ENCODE data around the gene UPP1. TPM values are rescaled to one million over a fixed set of nuclear protein-coding genes. Genes with fewer than 3 reads are reported as not detected.
"Not testable (repeated sequence)": the region's sequence is repeated elsewhere in the genome, so short reads cannot be mapped to it uniquely, and the experiment has no call there.

UPP1 gene
- 10 to 100 TPM; 19.9 to 39.1 TPM for total RNA-seq
- long read RNA-seq, transcript UPP1-212 (3 exons, 2,782 nt): major isoform, 6 of 15 reads
- long read RNA-seq, partial matches to known transcripts: 0 of 15 reads
- long read RNA-seq, other reads (novel, unspliced or antisense): 5 of 15 reads

DNA sequence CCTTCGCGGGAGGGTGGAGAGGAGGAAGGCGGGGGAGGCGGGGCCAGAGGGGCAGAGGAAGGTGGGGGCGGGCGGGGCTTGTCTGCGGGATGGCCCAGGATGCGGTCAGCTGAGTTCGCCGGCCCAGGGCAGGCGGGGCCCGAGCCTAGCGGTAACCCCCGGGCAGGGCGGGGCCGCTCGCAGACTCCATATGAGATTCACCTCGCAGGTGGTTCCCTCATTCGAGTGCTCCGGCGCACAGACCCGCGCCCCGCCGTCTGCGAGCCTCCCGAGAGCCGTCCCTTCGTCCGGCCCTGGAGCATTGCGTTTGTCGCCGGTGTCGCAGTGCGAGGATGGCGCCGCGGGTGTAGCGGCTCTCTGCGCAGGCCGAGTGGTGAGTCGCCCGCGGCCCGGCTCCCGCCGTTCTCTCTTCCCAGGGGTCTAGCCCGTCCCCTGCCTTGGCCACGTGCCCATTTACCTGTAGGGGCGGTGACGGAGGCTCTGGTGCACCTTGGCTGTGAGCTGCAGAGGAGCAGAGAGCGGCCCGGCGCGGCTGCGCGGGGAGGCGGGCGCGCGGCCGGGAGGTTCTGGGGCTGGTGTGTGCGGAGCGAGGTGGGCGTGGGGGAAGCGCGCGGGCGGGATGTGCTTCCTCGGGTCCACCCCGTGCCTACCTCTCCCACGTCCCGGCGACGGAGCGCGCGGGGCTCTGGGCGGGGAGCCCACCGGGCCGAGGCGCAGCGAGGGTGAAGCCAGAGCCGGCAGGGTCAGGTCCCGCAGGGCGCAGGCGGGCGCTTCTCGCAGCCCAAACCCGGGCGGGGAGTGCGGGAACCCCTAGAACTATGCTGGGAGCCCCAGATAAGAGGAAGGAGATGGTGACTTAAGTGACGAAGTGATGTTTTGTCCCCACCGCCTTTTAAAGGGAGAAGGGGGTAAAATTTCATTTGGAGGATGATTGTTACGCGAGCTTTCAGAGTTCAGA is at the start of gene UPP1:
TSS of gene UPP1 (plus strand) at position 220 of the 958 bp plus-strand sequence. CDS start 5,519 bp downstream, outside the sequence.
- DNase-seq (peak; percentile 94), ATAC-seq (peak; percentile 91 to 94)
- intact Hi-C loops (cut with DNase I): loop anchor here in 1 of 2 donors (5.0 kb wide), 1 partner anchor 52 kb away; the partner anchor contains the start of gene C7orf57

DNA sequence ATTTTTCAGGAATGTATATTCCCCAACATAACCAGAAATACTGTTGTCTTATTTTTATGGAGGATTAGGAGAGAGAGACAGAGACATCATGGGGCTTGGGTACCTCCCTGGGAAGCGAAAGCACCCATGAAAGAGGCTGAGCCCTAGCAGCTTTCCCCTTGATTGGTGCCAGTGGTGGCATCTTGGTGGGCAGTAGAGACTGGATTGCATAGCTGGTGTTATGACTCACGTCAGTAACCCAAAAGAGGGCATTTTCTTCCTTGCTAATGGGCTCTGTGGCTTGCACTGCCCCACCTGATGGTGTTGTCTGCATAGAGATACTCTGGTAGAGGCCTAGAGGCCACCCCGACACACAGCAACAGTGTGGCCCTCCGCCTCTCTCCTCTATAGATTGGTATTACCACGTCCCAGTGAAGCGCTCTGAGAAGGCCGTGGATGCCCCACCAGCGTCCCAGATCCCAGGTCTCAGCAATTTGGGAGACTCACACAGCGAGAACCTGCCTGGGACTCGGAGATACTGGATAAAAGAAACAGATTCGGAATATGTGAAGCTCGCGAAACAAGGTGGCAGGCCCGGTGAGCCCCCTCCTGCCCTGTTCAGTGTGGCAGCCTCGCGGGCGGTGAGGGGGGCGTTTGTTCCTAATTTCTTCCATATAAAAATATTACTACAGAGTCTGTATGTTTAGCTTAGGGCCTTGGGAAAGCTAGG is 48.0 kb upstream of the UPP1 start:
- DNase-seq (no peak), ATAC-seq (no peak)
- intact Hi-C loops (cut with DNase I): no loop called here

DNA sequence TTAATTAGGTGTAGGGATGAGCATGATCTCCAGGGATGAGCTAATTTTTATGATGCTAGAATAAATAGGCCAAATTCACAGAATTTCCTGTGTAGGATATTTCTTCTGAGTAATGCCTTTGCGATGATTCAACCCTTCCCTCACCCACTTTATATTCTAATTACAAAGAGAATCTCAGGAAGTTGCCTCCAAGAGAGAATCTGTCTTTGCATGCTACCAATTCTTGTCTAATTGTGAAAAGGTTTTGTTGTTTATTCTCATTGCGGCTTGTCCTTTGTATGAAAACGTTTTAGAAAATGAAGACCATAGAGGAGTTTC is 47.5 kb upstream of the UPP1 start:
- DNase-seq (no peak), ATAC-seq (no peak)
- intact Hi-C loops (cut with DNase I): no loop called here

DNA sequence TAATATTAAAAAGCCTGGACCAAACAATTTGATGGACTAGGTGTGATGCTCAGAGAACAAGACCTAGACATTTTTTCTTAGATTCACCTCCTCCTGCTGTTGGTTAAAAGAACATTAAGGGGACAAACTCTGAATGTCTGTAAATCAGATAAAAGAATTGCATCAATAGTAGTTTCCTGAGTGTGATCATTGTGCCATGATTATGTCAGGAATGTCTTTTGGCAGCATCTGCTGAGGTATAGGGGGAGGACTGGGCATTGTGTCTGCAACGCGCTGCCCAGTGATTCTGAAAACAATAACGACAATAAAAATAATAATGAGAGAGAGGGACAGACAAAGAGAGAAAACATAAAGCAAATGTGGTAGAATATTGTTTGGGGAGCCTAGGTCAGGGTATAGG is 46.8 kb upstream of the UPP1 start:
- intact Hi-C loops (cut with DNase I): no loop called here
- no peak for DNase-seq
- ATAC-seq: no peak

DNA sequence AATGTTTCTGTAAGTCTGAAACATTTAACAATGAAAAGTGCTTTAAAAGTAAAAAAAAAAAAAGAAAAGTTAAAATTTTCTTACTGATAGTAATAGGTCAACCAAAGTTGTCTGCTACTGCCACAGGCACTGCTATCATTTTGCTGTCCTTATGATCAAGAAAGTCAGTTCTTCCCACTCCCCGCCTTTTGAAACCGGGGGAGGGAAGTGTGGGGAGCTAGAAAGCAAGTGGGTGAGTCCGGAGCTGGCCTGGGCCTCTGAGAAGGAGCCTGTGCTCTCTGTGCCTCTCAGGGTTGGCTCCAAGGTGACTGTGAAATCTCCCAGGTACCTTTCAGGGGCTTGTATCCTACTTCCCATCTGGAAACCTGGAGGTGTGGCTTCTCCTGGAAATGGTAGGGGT is 46.4 kb upstream of the UPP1 start:
- no peak for ATAC-seq
- DNase-seq: no peak
- intact Hi-C loops (cut with DNase I): no loop called here

DNA sequence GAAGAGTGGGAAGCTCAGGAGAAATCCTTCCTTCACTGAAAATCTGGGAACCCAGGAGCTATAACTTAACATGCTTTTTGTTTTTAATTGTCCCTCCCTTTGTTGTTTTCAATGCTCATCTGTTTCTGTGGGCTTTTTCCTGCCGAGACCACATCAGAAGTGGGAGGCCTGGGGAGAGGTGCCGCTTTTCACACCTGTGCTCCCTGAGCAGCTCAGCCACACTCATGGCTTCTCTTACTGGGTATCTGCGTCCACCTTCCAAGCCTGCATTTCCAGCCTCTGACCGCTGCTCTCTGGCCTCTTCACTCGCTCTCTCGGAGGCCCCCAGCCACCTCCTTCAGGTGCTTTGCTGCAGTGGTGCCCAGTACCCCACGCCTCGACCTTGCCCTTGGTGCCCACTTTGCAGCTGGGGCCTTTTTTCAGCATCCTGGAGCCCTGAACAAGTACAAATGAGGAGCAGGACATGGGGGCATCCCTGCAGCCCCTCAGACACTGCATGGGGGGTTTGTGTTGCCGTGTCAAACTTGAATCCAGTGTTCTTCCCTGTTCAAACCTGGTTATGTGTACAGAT is 43.8 kb upstream of the UPP1 start:
- DNase-seq (no peak), ATAC-seq (no peak)
- intact Hi-C loops (cut with DNase I): no loop called here

DNA sequence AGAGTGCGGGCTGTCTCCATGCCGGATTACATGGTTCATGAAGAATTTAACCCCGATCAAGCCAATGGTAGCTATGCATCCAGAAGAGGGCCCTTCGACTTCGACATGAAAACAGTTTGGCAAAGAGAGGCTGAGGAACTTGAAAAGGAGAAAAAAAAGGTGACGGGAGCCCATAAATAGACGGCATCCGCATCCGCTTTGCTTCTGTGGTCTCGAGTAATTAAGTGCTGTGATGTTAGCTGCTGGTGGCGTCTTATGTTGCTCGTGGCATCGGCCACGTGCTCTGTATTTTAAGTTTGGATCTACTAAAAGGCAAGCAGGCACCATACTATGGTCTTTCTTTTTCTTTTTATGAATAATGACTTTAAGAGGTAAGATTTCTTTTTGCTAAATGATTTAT is 42.6 kb upstream of the UPP1 start:
- intact Hi-C loops (cut with DNase I): no loop called here
- ATAC-seq (peak in 1 of 2 donors; percentile 30), DNase-seq (no peak)

DNA sequence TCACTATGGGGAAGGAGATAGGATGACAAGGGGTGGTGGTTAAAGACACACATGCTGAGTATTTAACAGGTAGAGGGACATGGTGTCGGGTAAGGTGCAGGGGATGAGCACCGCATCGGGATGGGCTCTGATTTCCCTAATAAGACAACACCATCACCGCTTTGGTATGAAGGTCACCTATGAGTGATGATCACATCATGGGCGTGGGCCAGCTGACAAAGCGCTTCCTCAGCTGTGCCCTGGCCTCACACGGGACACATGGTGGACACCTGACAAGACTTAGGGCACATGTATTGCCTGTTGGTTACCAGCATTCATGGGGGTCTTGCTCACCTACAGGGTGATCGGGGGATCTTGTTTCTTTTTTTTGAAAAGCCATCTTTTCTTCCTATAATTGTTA is 41.0 kb upstream of the UPP1 start:
- DNase-seq: no peak
- ATAC-seq: no peak
- intact Hi-C loops (cut with DNase I): no loop called here

DNA sequence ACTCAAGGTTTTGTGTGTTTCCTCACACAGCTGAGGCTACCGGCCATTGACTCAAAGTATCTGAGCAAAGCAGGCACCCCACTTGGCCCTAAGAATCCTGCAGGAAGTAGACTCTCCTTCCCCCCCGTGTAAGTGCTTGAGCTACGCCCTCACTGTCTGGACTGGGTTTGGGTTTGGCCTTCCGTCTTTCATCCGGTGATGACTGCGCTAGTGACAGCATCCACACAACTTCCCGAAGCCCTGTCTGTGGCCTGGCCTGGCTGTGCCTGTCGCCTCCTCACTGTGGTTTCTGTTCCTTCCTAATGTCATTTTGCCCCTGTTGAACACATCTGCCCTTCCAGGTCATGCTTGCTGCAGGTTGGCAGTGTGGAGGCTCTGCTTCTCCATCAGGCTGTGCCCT is 39.2 kb upstream of the UPP1 start:
- intact Hi-C loops (cut with DNase I): no loop called here
- DNase-seq (no peak), ATAC-seq (peak in 1 of 2 donors; percentile 32)

DNA sequence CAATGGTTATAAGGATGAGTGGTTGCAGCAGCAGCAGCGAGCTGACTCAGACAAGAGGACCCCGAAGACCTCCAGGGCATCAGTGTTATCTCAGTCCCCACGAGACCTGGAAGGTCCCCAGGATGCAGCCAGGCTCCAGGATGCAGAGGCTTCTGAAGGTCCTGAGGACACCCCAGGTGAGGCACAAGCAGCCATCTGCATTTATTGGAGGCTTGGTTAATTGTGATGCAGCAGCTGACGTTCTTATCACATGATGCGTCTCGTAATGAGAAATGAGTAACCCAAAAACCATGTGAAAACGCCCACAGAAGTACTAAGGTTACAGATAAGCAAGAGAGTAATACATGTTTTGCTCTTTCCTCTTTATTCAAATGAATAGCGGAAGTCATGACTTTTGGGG is 36.3 kb upstream of the UPP1 start:
- DNase-seq (no peak), ATAC-seq (peak in 1 of 2 donors; percentile 24)
- intact Hi-C loops (cut with DNase I): no loop called here

DNA sequence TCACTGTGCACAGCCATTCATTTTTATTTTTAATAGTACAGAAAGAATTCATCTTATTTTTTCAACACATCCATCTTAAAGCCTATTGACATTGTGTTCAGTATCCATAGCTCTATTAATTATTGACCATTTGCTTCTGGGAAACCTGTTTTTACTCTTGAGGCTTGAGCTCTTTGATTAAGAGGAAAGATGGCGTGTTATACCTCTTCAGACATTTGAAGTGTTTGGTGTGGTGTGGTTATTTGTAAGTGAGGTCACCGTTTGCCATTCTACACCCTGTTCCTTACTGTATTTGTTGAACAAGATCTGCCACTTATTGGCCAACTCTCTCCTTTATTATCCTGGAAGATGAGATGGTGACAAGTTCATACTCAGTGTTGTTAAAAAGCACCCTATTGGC is 35.3 kb upstream of the UPP1 start:
- DNase-seq: no peak
- no peak for ATAC-seq
- intact Hi-C loops (cut with DNase I): no loop called here

DNA sequence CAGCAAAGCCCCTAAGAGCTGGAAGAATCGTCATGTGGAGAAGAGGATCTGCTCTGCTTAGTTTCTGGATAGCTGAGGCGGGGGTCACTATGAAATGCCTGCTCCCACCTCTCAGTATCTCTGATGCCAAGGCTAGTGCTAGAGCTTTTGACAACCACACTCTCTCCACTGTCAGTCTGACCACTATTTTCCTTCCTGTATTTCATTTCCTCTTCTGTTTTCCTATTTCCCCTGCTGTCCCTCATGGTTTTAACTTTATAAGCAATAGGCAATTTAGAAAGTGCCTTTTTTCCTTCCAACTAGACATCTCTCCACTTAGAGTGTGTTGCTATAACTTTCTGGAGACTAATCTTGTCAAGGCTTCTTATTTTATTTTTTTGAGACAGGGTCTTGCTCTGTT is 30.1 kb upstream of the UPP1 start:
- ATAC-seq (no peak), DNase-seq (no peak)
- intact Hi-C loops (cut with DNase I): no loop called here

DNA sequence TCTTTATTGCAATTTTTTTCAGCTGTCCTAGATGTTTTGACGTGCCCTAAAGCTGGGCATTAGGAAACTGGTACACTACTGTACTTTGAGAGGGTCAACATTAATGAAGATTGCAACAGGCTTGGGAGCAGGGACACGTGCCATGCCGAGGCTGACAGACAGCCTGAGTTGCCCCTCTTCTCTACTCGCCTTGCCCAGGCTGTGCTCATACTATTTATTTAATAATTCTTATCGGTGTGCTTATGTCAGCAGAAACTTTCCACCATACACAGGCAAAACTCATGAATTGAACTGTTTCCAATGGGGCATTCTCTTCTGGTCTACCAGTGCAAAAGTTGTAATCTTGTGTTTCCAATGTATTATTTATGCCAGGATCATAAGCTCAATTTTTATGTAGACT is 29.4 kb upstream of the UPP1 start:
- DNase-seq (no peak), ATAC-seq (no peak)
- intact Hi-C loops (cut with DNase I): no loop called here

DNA sequence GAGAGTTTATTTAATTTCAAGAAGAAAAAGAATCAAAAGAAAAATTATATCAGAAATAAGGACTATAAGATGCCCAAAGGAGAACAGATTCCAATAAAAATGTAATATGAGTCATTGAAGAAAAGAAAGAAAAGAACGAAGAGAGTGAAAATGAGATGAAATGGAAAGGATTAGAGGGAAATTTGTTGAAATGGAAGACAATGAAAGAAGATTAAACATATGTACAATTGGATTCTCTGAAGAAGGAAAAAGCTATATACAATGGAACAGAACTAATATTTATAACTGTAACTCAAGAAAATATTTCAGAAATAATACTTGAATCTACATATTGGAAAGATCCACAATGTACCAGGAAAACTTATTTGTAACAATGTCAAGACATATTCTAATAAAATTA is 25.1 kb upstream of the UPP1 start:
- no peak for DNase-seq
- ATAC-seq: no peak
- intact Hi-C loops (cut with DNase I): no loop called here

DNA sequence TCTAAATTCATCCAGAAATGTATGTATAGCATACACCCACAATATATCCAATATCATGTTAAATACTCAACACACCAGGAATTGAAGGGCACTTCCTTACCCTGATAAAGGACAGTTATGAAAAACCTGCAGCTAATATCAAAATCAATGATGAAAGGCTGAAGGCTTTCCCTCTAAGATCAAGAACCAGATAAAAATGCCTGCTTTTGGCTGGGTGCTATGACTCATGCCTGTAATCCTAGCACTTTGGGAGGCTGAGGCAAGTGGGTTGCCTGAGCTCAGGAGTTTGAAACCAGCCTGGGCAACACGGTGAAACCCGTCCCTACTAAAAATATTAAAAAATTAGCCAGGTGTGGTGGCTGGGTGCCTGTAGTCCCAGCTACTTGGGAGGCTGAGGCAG is 21.6 kb upstream of the UPP1 start:
- intact Hi-C loops (cut with DNase I): no loop called here
- DNase-seq (no peak), ATAC-seq (no peak)

DNA sequence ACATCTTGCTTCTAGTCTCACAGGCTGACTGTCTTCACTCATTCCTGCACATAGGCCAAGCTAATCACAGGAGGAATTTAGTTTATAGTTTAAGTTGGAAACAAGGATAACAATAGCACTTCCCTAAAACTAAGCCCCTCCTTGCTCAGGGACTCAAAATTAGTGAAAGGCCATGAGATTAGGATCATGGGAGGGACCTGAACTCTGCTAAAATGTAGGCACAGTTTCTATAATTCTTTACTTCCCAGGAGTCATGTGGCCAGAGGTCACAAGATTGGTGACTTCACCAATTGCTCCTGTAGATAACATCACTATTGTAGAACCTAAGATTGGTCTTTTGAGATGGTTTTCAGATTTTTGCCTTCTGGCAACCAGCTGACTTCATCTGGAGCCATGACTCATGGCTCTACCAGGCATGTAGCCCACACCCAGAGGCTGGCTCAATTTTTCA is 14.8 kb upstream of the UPP1 start:
- no peak for DNase-seq
- no peak for ATAC-seq
- intact Hi-C loops (cut with DNase I): no loop called here

DNA sequence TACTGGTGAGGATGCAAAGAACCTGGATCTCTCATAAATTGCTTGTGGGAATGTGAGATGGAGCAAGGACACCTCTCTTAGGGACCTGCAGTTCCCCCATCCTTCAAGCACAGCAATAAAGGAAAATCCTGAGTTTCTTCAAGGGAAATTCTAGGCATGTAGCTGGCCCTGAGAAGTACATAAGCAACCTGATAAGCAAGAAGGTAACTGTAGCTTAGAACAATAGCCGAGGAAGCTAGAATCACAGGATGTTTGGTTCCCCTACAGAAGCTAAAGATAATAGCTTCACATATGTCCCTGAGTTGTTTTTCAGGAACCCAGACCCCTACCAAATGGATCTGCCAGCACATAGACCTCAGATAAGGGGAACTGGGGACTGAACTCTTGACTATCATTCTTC is 11.6 kb upstream of the UPP1 start:
- DNase-seq (no peak), ATAC-seq (no peak)
- intact Hi-C loops (cut with DNase I): no loop called here

DNA sequence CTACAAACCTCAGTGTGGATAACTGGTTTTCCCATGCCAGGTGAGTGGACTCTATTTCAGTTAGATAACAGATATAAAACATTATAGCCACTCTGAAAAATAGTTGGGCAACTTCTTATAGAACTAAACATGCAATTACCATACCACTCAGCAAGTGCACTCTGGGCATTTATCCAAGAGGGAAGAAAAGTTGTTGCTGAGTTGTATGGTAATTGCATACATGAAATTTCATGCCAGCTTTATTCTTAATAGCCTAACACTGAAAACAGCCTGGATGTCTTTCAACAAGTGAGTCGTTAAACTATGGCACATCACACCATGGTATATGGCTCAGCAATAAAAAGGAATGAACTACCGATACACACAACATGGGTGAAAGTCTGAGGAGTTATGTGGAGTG is 10.6 kb upstream of the UPP1 start:
- DNase-seq (no peak), ATAC-seq (no peak)
- intact Hi-C loops (cut with DNase I): no loop called here

DNA sequence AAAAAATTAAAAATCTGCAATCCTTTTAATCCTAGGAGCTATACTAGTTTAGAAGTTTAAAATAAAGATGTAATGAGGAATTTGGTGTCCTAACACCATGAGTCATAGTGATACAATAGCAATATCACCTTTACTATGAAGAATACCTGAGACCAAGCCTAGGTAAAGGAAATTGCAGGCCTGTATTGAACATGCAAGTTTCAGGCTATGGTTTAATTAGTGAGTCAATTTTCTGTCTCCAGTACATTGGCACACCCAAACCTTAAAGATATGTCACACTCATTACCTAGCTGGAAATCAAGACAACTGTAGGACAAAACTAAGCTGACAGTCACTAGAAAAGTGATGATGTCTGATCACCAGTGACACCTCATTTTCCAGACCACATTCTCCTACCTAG is 6.7 kb upstream of the UPP1 start:
- ATAC-seq; intact Hi-C loops (cut with DNase I); DNase-seq: not testable (repeated sequence)
